Measurements from ENCODE around the gene RBMS1. TPM values are rescaled to one million over a fixed set of nuclear protein-coding genes. Genes with fewer than 3 reads are reported as not detected.

The RBMS1 gene
- total RNA-seq, 3 donors from 2014 or later, result 47.1 to 63.4 (median 56.3) TPM

- peaks cover 75% of the 10 kb centered on the region for H3K4me1 Mint-ChIP-seq (ENCODE audit: low read depth)
- no peak overlapping the region for H3K4me3 Mint-ChIP-seq
- no peak for ATAC-seq
- no peaks in the 10 kb centered on the region for H3K27me3 Mint-ChIP-seq (ENCODE audit: low read depth)
- no peaks in the 10 kb centered on the region for H3K9me3 Mint-ChIP-seq
- H3K36me3 Mint-ChIP-seq (ENCODE audit: insufficient read depth), result peaks cover 7% of the 10 kb centered on the region
- no peak for DNase-seq
Measured at GRCh38 chr2:160338901-160339685, 154.5 kb downstream of the RBMS1 start.

- H3K36me3 Mint-ChIP-seq (ENCODE audit: insufficient read depth), result peaks cover 4% of the 10 kb centered on the region
- no peak overlapping the region for H3K4me3 Mint-ChIP-seq
- no peaks in the 10 kb centered on the region for H3K9me3 Mint-ChIP-seq
- H3K4me1 Mint-ChIP-seq (ENCODE audit: low read depth), result peaks cover 78% of the 10 kb centered on the region
- no peaks in the 10 kb centered on the region for H3K27me3 Mint-ChIP-seq (ENCODE audit: low read depth)
- DNase-seq, result no peak
- ATAC-seq, result no peak
Measured at GRCh38 chr2:160337728-160338127, 155.9 kb downstream of the RBMS1 start.

DNA sequence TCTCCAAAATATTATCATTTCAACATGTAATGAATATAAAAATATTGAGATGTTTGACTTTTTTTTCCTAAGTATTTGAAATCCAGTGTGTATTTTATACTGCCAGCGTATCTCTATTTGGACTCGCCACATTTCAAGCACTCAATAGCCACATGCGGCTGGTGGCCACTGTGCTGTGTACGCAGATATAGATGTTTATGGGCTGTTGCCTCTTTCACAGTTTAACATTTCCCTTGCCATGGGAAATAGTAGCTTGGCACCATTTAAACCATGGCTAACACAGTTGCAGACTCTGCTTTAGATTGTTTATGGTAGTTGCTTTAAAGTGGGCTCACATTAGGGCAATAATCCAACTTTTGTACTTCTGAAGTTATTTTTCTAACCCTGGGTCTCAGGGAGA is 157.0 kb downstream of the RBMS1 start:
- H3K36me3 Mint-ChIP-seq (ENCODE audit: insufficient read depth), result peaks cover 4% of the 10 kb centered on the region
- ATAC-seq, result no peak
- no peak overlapping the region for H3K4me3 Mint-ChIP-seq
- H3K9me3 Mint-ChIP-seq, result no peaks in the 10 kb centered on the region
- H3K27me3 Mint-ChIP-seq (ENCODE audit: low read depth), result no peaks in the 10 kb centered on the region
- peaks cover 80% of the 10 kb centered on the region for H3K4me1 Mint-ChIP-seq (ENCODE audit: low read depth)
- DNase-seq, result no peak

DNA sequence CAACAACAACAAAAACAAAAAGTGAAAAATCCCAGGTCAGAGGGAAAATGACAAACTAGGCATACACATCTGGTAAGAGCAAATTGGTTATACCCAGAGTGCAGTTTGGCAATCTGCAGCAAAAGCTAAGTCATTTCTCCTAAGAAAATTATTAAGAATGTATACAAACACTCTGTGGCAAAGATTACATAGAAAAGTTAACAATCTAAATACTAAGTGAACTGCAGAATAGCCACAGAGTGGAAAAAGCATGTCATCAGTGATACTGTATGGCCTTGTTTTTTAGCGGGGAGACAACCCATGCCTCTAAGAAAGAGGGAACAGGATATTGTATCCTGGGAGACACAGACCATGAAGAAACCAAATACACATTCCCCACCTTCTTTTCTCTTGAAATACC is 157.5 kb downstream of the RBMS1 start:
- Mint-ChIP-seq H3K27me3 (ENCODE audit: low read depth) (no peaks in the 10 kb centered on the region), H3K36me3 (ENCODE audit: insufficient read depth) (peaks cover 7% of the 10 kb centered on the region), H3K4me1 (ENCODE audit: low read depth) (peaks cover 81% of the 10 kb centered on the region), H3K9me3 (no peaks in the 10 kb centered on the region), H3K4me3 (no peak overlapping the region)
- ATAC-seq (peak in 1 of 2 donors; percentile 27), DNase-seq (no peak)

DNA sequence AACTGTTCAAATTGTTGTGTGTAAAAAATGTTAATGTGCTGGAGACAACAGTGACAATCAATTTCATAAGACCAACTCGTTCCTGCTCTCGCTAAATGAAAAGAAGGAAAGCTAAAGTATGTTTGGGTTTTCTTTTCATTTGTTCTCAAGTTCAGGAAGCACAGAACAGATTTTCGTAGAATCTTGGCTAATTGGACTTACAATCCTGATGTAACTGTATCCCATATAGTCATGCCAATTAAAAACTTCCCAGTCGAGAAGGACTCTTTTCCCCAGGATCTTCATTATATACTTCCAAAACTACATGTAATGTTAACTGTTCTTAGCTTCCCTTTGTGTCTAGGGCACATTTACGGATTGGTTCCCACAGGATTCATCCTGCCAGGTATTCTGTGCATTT is 158.2 kb downstream of the RBMS1 start:
- H3K9me3 Mint-ChIP-seq, result no peaks in the 10 kb centered on the region

DNA sequence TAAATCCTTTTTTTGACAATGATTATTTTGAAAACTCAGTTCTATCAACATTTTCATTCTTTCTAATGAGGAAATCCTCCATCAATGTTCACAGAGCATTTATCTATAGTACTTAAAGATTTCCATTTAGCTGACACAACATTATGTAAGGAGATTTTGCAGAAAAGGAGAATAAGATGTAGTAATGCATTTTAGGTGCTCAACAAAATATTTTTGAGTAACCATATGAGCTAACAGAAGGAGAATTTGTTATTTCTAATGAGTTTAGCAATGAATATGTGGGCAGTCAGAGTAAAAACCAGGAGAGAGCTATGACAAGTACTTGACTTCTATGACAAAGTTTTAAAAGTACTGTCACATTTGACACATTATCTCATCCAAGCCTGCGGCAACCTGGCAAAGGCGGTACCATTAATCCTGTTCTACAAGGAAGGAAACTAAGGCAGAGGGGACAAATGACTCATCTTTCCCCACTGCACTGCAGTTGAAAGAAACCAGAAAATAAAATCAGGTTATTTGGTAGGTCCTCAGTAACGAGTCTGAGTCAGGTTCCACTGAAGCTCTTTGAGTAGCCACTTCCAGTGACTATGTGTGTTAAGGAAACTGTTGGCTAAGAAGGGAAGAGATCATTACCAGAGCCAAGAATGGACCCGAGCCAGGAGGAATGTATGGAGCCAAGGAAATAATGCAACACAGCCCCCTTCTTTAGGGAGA is 159.4 kb downstream of the RBMS1 start:
- Mint-ChIP-seq H3K36me3 (ENCODE audit: insufficient read depth) (peaks cover 14% of the 10 kb centered on the region), H3K27me3 (ENCODE audit: low read depth) (no peaks in the 10 kb centered on the region), H3K9me3 (no peaks in the 10 kb centered on the region), H3K4me1 (ENCODE audit: low read depth) (peaks cover 84% of the 10 kb centered on the region), H3K4me3 (peak overlapping the region; percentile 7)
- DNase-seq, result peak; percentile 16
- ATAC-seq, result peak; percentile 71

More for the DNA sequence above, 158.2 kb downstream of the RBMS1 start:
- no peaks in the 10 kb centered on the region for H3K27me3 Mint-ChIP-seq (ENCODE audit: low read depth)
- peaks cover 83% of the 10 kb centered on the region for H3K4me1 Mint-ChIP-seq (ENCODE audit: low read depth)
- no peak overlapping the region for H3K4me3 Mint-ChIP-seq
- H3K36me3 Mint-ChIP-seq (ENCODE audit: insufficient read depth), result peaks cover 7% of the 10 kb centered on the region
- DNase-seq (no peak), ATAC-seq (no peak)

DNA sequence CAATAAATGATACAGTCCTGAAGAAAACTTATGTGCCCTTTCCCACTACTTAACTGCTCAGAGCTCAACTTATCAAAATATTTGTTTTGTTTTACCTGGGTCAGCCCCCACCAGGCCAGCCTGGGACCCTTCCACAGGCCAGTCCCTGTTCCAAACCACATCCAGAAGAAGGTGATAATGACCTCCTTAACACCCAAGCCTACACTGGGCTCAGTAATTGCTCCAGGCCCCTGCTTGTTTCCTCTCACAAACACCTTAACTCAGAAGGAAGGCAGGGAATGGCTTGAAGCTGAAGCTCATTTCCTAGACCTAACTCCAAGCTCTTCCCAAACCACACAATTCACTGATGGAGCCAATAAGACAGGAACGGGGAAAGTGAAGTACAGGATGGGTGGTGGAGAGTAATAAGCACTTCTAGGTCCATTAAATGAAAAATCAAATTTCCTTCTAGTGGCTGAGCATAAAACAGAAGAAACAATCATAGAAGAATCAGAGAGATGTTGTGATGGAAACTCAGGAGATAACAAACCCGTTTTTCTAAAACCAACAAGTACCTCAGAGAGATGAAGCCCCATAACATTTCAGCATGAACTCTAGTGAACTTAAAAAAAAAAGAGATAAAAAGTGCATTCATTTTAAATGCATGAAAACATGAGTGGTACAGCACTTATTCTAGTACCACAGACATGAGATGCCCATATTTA is 160.1 kb downstream of the RBMS1 start:
- H3K27me3 Mint-ChIP-seq (ENCODE audit: low read depth), result no peaks in the 10 kb centered on the region
- peaks cover 14% of the 10 kb centered on the region for H3K36me3 Mint-ChIP-seq (ENCODE audit: insufficient read depth)
- ATAC-seq (no peak), DNase-seq (no peak)
- peaks cover 84% of the 10 kb centered on the region for H3K4me1 Mint-ChIP-seq (ENCODE audit: low read depth)
- no peak overlapping the region for H3K4me3 Mint-ChIP-seq
- no peaks in the 10 kb centered on the region for H3K9me3 Mint-ChIP-seq

DNA sequence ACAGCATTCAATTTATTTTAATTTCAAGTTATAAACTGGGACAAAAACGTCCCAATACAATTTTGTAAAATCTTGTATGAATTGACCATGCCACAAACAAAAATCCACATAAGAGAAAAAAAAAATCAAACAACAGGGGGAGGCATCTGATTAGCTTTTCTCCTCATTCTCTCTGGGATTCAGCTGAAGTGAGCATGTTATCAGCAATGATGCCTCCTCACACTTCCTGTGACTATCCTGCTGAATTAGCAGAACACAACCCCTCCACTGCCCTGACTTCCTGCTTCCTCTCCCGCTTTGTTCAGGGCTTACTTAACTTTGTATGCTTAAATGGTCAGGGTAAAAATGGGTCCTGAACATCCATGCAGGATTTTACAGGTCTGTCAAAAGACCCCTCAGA is 161.3 kb downstream of the RBMS1 start:
- Mint-ChIP-seq H3K9me3 (no peaks in the 10 kb centered on the region), H3K4me3 (no peak overlapping the region), H3K4me1 (ENCODE audit: low read depth) (peaks cover 86% of the 10 kb centered on the region), H3K27me3 (ENCODE audit: low read depth) (no peaks in the 10 kb centered on the region), H3K36me3 (ENCODE audit: insufficient read depth) (peaks cover 12% of the 10 kb centered on the region)
- DNase-seq, result no peak
- peak in 1 of 2 donors; percentile 27 for ATAC-seq

DNA sequence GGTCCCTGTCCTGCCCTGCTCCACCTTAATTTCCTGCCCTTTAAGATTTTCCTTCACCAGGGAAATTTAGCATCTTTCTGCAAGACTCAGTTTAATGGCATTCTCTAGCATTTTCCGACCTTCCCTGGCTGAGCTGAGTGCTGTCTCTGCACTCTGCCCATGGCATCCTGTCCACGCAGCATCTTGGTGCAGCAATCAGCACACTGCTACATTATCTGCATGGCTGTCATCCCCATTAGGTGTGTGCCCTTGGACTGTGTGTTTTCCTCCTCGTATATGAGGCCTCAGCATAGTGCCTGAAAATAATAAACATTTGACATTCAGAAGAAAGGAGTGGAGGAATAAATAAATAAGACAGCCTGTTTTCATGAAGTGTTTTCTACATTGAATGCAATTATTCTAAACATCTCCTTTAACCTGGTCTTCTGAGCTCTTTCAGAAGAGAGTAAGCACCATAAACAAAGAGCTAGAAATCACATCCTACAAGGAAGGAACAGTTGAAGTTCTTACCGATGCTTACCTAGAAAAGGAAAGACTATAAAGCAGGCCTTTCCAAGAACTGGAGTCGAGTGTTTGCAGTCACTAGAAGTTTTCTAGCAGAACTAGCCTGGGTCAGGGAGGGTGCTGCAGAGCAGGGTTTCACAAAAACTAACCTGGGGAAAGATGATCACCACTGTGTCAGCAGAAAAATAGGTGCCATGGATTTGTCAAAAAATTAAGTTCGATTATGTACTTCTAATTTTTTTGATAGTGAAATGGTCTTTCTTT is 162.2 kb downstream of the RBMS1 start:
- DNase-seq, result no peak
- H3K4me3 Mint-ChIP-seq, result no peak overlapping the region
- peaks cover 88% of the 10 kb centered on the region for H3K4me1 Mint-ChIP-seq (ENCODE audit: low read depth)
- ATAC-seq, result no peak
- no peaks in the 10 kb centered on the region for H3K9me3 Mint-ChIP-seq
- no peaks in the 10 kb centered on the region for H3K27me3 Mint-ChIP-seq (ENCODE audit: low read depth)
- H3K36me3 Mint-ChIP-seq (ENCODE audit: insufficient read depth), result peaks cover 12% of the 10 kb centered on the region

DNA sequence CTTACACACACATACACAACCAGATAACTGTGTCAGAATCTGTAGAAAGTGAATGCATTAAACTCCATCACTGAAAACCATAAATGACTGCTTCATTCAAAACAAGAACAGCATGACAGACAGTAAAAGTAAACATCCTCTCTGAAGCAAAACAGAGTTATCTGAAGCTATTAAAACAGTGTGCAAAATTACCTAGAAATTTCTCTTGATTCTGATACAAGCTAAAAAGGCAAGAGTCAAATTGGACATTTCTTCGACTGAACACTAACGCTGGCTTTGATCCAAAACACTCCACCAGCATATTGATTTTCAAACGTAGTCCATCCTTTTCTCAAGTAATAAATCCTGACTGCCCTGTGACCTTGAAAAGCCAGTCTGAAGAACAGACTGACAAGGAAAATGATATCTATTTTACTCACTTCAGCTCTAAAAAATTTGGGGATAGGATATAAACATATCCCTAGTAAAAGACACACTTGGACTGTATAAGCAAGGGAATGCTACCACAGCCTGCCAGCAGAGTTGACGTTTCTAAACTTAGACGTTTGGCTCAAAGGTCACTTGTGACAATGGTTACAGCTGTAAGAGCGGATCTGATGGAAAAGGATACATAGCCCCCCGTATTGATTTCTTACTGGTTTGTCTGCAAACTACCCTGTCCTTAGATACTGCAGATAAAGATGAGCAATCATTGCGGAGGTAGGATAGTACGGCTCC is 164.6 kb downstream of the RBMS1 start:
- H3K9me3 Mint-ChIP-seq, result no peaks in the 10 kb centered on the region
- H3K27me3 Mint-ChIP-seq (ENCODE audit: low read depth), result no peaks in the 10 kb centered on the region
- H3K36me3 Mint-ChIP-seq (ENCODE audit: insufficient read depth), result peaks cover 12% of the 10 kb centered on the region
- ATAC-seq (peak; percentile 70 to 76), DNase-seq (no peak)
- peaks cover 86% of the 10 kb centered on the region for H3K4me1 Mint-ChIP-seq (ENCODE audit: low read depth)
- H3K4me3 Mint-ChIP-seq, result peak overlapping the region; percentile 34

DNA sequence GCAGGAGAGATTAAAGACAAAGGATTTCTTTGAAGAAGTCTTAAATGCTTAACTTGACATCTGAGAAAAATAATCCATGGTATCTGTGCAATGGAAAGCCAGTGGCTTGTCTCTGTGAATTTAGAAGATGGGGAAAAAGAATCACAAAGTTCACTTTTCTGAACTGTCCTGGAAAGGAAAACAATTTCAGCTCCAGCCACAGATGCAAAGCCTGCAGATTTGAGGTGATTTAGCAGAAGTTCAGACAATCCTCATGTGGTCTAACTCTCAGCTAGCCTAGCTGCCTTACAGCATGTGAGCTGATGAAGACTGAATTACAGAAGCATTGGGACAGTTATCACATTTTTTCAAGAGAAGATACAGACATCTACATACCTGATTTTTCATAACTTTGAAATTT is 166.8 kb downstream of the RBMS1 start:
- Mint-ChIP-seq H3K27me3 (ENCODE audit: low read depth) (no peaks in the 10 kb centered on the region), H3K4me1 (ENCODE audit: low read depth) (peaks cover 85% of the 10 kb centered on the region), H3K36me3 (ENCODE audit: insufficient read depth) (peaks cover 13% of the 10 kb centered on the region), H3K9me3 (no peaks in the 10 kb centered on the region), H3K4me3 (no peak overlapping the region)
- DNase-seq (no peak), ATAC-seq (no peak)

- Mint-ChIP-seq H3K27me3 (ENCODE audit: low read depth) (no peaks in the 10 kb centered on the region), H3K4me1 (ENCODE audit: low read depth) (peaks cover 88% of the 10 kb centered on the region), H3K4me3 (no peak overlapping the region), H3K9me3 (no peaks in the 10 kb centered on the region), H3K36me3 (ENCODE audit: insufficient read depth) (peaks cover 17% of the 10 kb centered on the region)
- DNase-seq (no peak), ATAC-seq (no peak)
Measured at GRCh38 chr2:160325418-160325817, 168.2 kb downstream of the RBMS1 start.

GRCh38 chr2:160324917-160325316 is 168.7 kb downstream of the RBMS1 start:
- H3K4me1 Mint-ChIP-seq (ENCODE audit: low read depth), result peaks cover 86% of the 10 kb centered on the region
- H3K27me3 Mint-ChIP-seq (ENCODE audit: low read depth), result no peaks in the 10 kb centered on the region
- no peak for DNase-seq
- H3K9me3 Mint-ChIP-seq, result no peaks in the 10 kb centered on the region
- peak in 1 of 2 donors; percentile 8 for ATAC-seq
- no peak overlapping the region for H3K4me3 Mint-ChIP-seq
- H3K36me3 Mint-ChIP-seq (ENCODE audit: insufficient read depth), result peaks cover 13% of the 10 kb centered on the region
